Central memory CD8-positive, alpha-beta T cell (primary cell): ENCODE measurements around the gene OIT3.
"Not testable (repeated sequence)": the region's sequence is repeated elsewhere in the genome, so short reads cannot be mapped to it uniquely, and the experiment has no call there.

ENCODE experiments used
- ATAC-seq: fragments of 150-1000 bp; cut with Tn5 transposase; replicated peaks from 2 replicates; pipeline ENCODE4 v1.10.0; 2022; ENCODE audit warnings: mild to moderate bottlenecking, moderate FRiP score, moderate number of reproducible peaks; ENCODE audit not compliant: poor library complexity, severe bottlenecking; ENCODE audit errors: extremely low read depth
- DNase-seq, 2 donors: peaks; one replicate each; pipeline ENCODE4 v3.0.0; 2021; ENCODE audit warnings: low spot score in 2 of 2
- H3K27ac Mint-ChIP-seq: one replicate; pipeline ENCODE4 v1.8.0; 2022; ENCODE audit warnings: low read depth, mild to moderate bottlenecking, moderate library complexity, mixed read lengths
- H3K27me3 Mint-ChIP-seq: one replicate; pipeline ENCODE4 v1.8.0; 2022; ENCODE audit warnings: mixed read lengths
- H3K36me3 Mint-ChIP-seq: one replicate; pipeline ENCODE4 v1.8.0; 2022; ENCODE audit warnings: mild to moderate bottlenecking, moderate library complexity, mixed read lengths; ENCODE audit not compliant: insufficient read depth
- H3K4me1 Mint-ChIP-seq: one replicate; pipeline ENCODE4 v1.8.0; 2022; ENCODE audit warnings: mixed read lengths
- H3K4me3 Mint-ChIP-seq: one replicate; pipeline ENCODE4 v1.8.0; 2022; ENCODE audit warnings: mild to moderate bottlenecking, moderate library complexity, mixed read lengths
- H3K9me3 Mint-ChIP-seq: one replicate; pipeline ENCODE4 v1.8.0; 2022; ENCODE audit warnings: mixed read lengths

Gene OIT3

GRCh38 chr10:72910705-72911104 lies 17.2 kb downstream of the OIT3 start:
- H3K9me3 Mint-ChIP-seq, result no peaks in the 10 kb centered on the region
- H3K27me3 Mint-ChIP-seq, result no peaks in the 10 kb centered on the region
- no peaks in the 10 kb centered on the region for H3K36me3 Mint-ChIP-seq
- no peak overlapping the region for H3K4me3 Mint-ChIP-seq
- H3K27ac Mint-ChIP-seq, result no peak overlapping the region
- H3K4me1 Mint-ChIP-seq, result no peaks in the 10 kb centered on the region
- no peak for DNase-seq
- no peak for ATAC-seq

GRCh38 chr10:72911758-72912157 lies 18.2 kb downstream of the OIT3 start:
- Mint-ChIP-seq H3K4me1 (no peaks in the 10 kb centered on the region), H3K4me3 (no peak overlapping the region), H3K36me3 (no peaks in the 10 kb centered on the region), H3K27me3 (no peaks in the 10 kb centered on the region), H3K27ac (no peak overlapping the region), H3K9me3 (no peaks in the 10 kb centered on the region)
- ATAC-seq, result no peak
- DNase-seq, result no peak

- no peaks in the 10 kb centered on the region for H3K27me3 Mint-ChIP-seq
- no peaks in the 10 kb centered on the region for H3K36me3 Mint-ChIP-seq
- H3K4me1 Mint-ChIP-seq, result no peaks in the 10 kb centered on the region
- H3K4me3 Mint-ChIP-seq, result no peak overlapping the region
- no peak for DNase-seq
- H3K27ac Mint-ChIP-seq, result no peak overlapping the region
- ATAC-seq, result no peak
- H3K9me3 Mint-ChIP-seq, result no peaks in the 10 kb centered on the region
Measured at GRCh38 chr10:72912736-72913135, 19.2 kb downstream of the OIT3 start.

GRCh38 chr10:72913287-72913686 lies 19.7 kb downstream of the OIT3 start:
- no peaks in the 10 kb centered on the region for H3K4me1 Mint-ChIP-seq
- H3K27ac Mint-ChIP-seq, result no peak overlapping the region
- H3K27me3 Mint-ChIP-seq, result no peaks in the 10 kb centered on the region
- no peaks in the 10 kb centered on the region for H3K36me3 Mint-ChIP-seq
- no peaks in the 10 kb centered on the region for H3K9me3 Mint-ChIP-seq
- DNase-seq (no peak), ATAC-seq (no peak)
- H3K4me3 Mint-ChIP-seq, result no peak overlapping the region

GRCh38 chr10:72917201-72917600 lies 23.7 kb downstream of the OIT3 start:
- not testable (repeated sequence) for ATAC-seq, DNase-seq
- H3K9me3 Mint-ChIP-seq, result peaks cover 12% of the 10 kb centered on the region

GRCh38 chr10:72917803-72918332 lies 24.3 kb downstream of the OIT3 start:
- not testable (repeated sequence) for H3K4me3 Mint-ChIP-seq, H3K27ac Mint-ChIP-seq, H3K4me1 Mint-ChIP-seq, H3K36me3 Mint-ChIP-seq, DNase-seq, ATAC-seq
- H3K27me3 Mint-ChIP-seq, result peaks cover 41% of the 10 kb centered on the region
- H3K9me3 Mint-ChIP-seq, result peaks cover 16% of the 10 kb centered on the region

More at GRCh38 chr10:72917201-72917600, 23.7 kb downstream of the OIT3 start:
- H3K4me1 Mint-ChIP-seq, H3K4me3 Mint-ChIP-seq, H3K36me3 Mint-ChIP-seq, H3K27ac Mint-ChIP-seq: not testable (repeated sequence)
- peaks cover 35% of the 10 kb centered on the region for H3K27me3 Mint-ChIP-seq

GRCh38 chr10:72918352-72918751 lies 24.8 kb downstream of the OIT3 start:
- H3K4me1 Mint-ChIP-seq, result no peaks in the 10 kb centered on the region
- DNase-seq (no peak), ATAC-seq (no peak)
- no peaks in the 10 kb centered on the region for H3K36me3 Mint-ChIP-seq
- H3K9me3 Mint-ChIP-seq, result peaks cover 16% of the 10 kb centered on the region
- no peak overlapping the region for H3K4me3 Mint-ChIP-seq
- H3K27me3 Mint-ChIP-seq, result peaks cover 41% of the 10 kb centered on the region
- no peak overlapping the region for H3K27ac Mint-ChIP-seq

GRCh38 chr10:72921147-72921683 lies 27.7 kb downstream of the OIT3 start:
- H3K9me3 Mint-ChIP-seq, result peaks cover 16% of the 10 kb centered on the region
- H3K27ac Mint-ChIP-seq, H3K4me3 Mint-ChIP-seq, H3K36me3 Mint-ChIP-seq, DNase-seq, H3K4me1 Mint-ChIP-seq, ATAC-seq: not testable (repeated sequence)
- H3K27me3 Mint-ChIP-seq, result peaks cover 57% of the 10 kb centered on the region

- peaks cover 48% of the 10 kb centered on the region for H3K27me3 Mint-ChIP-seq
- no peak overlapping the region for H3K27ac Mint-ChIP-seq
- H3K4me1 Mint-ChIP-seq, result no peaks in the 10 kb centered on the region
- DNase-seq (no peak), ATAC-seq (no peak)
- H3K36me3 Mint-ChIP-seq, result no peaks in the 10 kb centered on the region
- H3K4me3 Mint-ChIP-seq, result no peak overlapping the region
- H3K9me3 Mint-ChIP-seq, result peaks cover 16% of the 10 kb centered on the region
Measured at GRCh38 chr10:72924351-72924750, 30.8 kb downstream of the OIT3 start.

- no peak for DNase-seq
- peaks cover 31% of the 10 kb centered on the region for H3K27me3 Mint-ChIP-seq
- no peak for ATAC-seq
- no peak overlapping the region for H3K27ac Mint-ChIP-seq
- peaks cover 9% of the 10 kb centered on the region for H3K9me3 Mint-ChIP-seq
- no peaks in the 10 kb centered on the region for H3K4me1 Mint-ChIP-seq
- H3K36me3 Mint-ChIP-seq, result no peaks in the 10 kb centered on the region
- H3K4me3 Mint-ChIP-seq, result no peak overlapping the region
Measured at GRCh38 chr10:72925951-72926465, 32.5 kb downstream of the OIT3 start.

- Mint-ChIP-seq H3K27ac (no peak overlapping the region), H3K9me3 (peaks cover under 1% of the 10 kb centered on the region), H3K36me3 (no peaks in the 10 kb centered on the region), H3K4me3 (no peak overlapping the region), H3K4me1 (no peaks in the 10 kb centered on the region), H3K27me3 (peaks cover 19% of the 10 kb centered on the region)
- ATAC-seq, result no peak
- DNase-seq, result no peak
Measured at GRCh38 chr10:72927485-72927884, 33.9 kb downstream of the OIT3 start.

GRCh38 chr10:72928798-72929197 lies 35.3 kb downstream of the OIT3 start:
- no peak overlapping the region for H3K27ac Mint-ChIP-seq

GRCh38 chr10:72930276-72930675 lies 36.7 kb downstream of the OIT3 start:
- no peaks in the 10 kb centered on the region for H3K4me1 Mint-ChIP-seq
- no peaks in the 10 kb centered on the region for H3K36me3 Mint-ChIP-seq
- H3K4me3 Mint-ChIP-seq, result no peak overlapping the region
- DNase-seq, result no peak
- no peaks in the 10 kb centered on the region for H3K9me3 Mint-ChIP-seq
- peaks cover 3% of the 10 kb centered on the region for H3K27me3 Mint-ChIP-seq
- no peak for ATAC-seq
- H3K27ac Mint-ChIP-seq, result no peak overlapping the region

More at GRCh38 chr10:72928798-72929197, 35.3 kb downstream of the OIT3 start:
- Mint-ChIP-seq H3K4me1 (no peaks in the 10 kb centered on the region), H3K36me3 (no peaks in the 10 kb centered on the region), H3K27me3 (peaks cover 13% of the 10 kb centered on the region), H3K9me3 (no peaks in the 10 kb centered on the region), H3K4me3 (no peak overlapping the region)
- no peak for DNase-seq
- no peak for ATAC-seq
